Measurements from ENCODE around the gene KLC1. TPM values are rescaled to one million over a fixed set of nuclear protein-coding genes. Genes with fewer than 3 reads are reported as not detected.
A peak's percentile ranks its signal among the peaks of the same experiment; 100 is the strongest.

The KLC1 gene
- total RNA-seq, 2 donors from 2014 or later = 199 to 292 TPM

DNA sequence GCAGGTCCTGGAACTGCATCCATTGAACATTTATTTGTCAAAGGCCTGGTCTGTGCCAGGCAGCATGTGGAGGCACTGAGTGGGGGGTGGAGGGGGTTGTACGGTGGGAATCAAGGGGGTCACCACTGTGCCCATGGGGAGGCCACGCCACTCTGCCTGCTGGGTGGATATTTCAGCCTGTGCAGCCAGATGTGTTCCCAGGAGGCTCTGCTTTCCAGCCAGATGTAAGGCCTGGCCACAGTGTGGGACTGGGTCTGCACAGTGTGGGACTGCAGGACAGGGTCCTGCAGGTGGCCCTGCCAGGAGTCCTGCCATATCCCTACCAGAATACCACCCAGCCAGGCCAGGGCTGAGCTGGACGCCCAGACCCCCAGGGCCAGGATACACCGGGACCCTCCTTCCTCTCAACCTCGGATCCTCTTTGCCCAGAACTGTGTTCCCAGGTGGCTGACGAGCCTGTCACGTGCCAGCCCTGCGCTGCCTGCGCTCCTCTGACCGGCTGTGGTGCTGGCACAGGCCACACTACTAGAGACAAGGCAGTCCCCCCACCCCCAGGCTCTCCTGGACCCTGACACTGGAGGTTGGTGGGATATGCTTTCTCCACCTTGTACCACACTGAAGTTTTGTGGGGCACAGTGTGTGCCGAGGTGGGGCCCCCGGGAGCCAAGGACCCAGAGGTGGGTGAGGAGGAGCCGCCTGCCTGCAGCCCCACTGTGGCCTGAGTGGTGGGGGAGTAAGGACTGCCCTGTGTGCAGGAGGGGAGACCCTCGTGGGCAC is 68.8 kb downstream of the KLC1 start:
- peaks cover 21% of the 10 kb centered on the region for H3K4me1 ChIP-seq
- H3K27ac ChIP-seq = peak overlapping the region in 2 of 4 donors; percentile 9 to 51
- H3K9me3 ChIP-seq = no peaks in the 10 kb centered on the region
- H3K4me3 ChIP-seq = no peak overlapping the region
- peaks cover 9% of the 10 kb centered on the region in 2 donors for H3K36me3 ChIP-seq (replicated peaks in 1 of 2; ENCODE audit: insufficient read depth in 1 of 2, low read depth in 2 of 2)
- intact Hi-C loops (cut with DNase I) = no loop called here
- H3K27me3 ChIP-seq = no peaks in the 10 kb centered on the region
- WGBS, 2 donors = 83 to 96% methylated on average over 8 to 14 of the region's 14 CpGs
- DNase-seq (peak in 2 of 4 donors; percentile 5 to 11), ATAC-seq (no peak)
- TF ChIP-seq, protein P1, sequence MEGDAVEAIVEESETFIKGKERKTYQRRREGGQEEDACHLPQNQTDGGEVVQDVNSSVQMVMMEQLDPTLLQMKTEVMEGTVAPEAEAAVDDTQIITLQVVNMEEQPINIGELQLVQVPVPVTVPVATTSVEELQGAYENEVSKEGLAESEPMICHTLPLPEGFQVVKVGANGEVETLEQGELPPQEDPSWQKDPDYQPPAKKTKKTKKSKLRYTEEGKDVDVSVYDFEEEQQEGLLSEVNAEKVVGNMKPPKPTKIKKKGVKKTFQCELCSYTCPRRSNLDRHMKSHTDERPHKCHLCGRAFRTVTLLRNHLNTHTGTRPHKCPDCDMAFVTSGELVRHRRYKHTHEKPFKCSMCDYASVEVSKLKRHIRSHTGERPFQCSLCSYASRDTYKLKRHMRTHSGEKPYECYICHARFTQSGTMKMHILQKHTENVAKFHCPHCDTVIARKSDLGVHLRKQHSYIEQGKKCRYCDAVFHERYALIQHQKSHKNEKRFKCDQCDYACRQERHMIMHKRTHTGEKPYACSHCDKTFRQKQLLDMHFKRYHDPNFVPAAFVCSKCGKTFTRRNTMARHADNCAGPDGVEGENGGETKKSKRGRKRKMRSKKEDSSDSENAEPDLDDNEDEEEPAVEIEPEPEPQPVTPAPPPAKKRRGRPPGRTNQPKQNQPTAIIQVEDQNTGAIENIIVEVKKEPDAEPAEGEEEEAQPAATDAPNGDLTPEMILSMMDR (IDR thresholded peaks at IDR 0.05) = no peak
- TF ChIP-seq POLR2A (IDR thresholded peaks at IDR 0.05) = no peak

DNA sequence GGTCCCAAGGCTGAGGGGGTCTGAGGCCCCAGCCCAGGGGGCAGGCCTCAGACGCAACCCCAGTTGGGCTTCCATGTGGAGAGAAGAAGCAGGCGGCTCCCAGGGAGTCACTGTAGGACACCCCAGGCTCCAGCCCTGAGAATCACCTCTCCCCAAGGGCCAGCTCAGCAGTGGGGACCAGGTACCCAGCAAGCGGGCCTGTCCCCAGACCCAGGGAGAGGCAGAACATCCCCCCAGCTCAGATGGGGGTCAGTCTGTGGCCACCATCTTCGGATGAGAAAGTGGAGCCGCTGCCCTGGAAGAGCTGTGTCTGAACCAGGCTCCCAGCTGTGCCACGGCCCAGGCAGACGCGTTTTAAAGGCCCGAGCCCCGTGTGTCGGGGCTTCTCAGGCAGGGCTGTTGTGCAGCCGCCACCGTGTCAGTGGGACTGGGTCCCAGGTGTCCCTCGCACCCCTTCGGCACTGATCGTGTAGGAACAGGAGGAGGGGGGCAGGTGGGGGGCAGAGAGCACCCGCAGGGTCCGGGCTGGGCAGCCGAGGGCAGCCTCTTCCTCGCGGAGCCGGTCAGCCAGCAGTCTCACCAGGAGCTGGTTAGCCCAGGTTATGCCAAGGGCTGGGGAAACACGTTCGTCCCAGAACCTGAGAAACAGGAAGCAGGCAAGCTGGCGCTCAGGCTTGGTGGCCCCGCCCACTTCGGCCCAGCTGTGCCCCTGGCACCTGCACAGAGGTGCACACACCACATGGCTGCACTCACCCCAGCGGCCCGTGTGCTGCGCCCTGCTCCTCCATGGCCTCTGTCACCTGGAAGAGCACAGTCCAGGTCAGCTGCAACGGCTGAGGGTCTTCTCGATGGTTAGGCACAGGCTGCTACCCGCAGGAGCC is 69.6 kb downstream of the KLC1 start:
- 43 to 55% methylated on average over 7 to 32 of the region's 33 CpGs for WGBS, 2 donors
- Histone ChIP-seq H3K27me3 (no peaks in the 10 kb centered on the region), H3K4me1 (peaks cover 21% of the 10 kb centered on the region), H3K4me3 (no peak overlapping the region), H3K36me3 (replicated peaks in 1 of 2; ENCODE audit: insufficient read depth in 1 of 2, low read depth in 2 of 2) (peaks cover 5 to 8% of the 10 kb centered on the region in 2 donors), H3K9me3 (no peaks in the 10 kb centered on the region), H3K27ac (peak overlapping the region in 2 of 4 donors; percentile 48 to 51)
- intact Hi-C loops (cut with DNase I) = no loop called here
- ATAC-seq (peak; percentile 83), DNase-seq (peak; percentile 83 to 93 (median 90))
- TF ChIP-seq POLR2A (IDR thresholded peaks at IDR 0.05) = peak; percentile 33 to 45 (median 45)
- TF ChIP-seq, protein P1 (IDR thresholded peaks at IDR 0.05) = no peak

DNA sequence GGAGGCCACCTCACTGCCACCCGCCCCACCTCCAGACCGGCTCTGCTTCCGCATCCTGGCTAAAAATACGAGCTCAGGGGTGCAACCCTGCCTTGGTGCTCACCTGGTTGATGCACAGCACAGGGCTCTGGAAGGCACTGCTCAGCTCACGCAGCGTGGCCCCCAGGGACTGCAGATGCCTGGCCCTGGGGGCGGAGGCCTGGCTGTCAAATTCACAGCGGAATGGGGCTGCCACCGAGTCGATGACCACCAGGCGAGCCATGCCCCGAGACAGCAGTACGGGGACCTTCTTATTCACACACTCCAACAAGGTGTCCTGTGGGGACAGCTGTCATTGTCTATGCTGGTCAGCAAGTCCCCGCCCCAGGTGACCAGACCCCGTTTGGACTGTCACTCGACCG is 70.2 kb downstream of the KLC1 start:
- TF ChIP-seq, protein P1 (IDR thresholded peaks at IDR 0.05) = no peak
- TF ChIP-seq POLR2A (IDR thresholded peaks at IDR 0.05) = no peak
- no peak overlapping the region for H3K4me3 ChIP-seq
- H3K36me3 ChIP-seq (replicated peaks in 1 of 2; ENCODE audit: insufficient read depth in 1 of 2, low read depth in 2 of 2) = peaks cover 1 to 3% of the 10 kb centered on the region in 2 donors
- H3K27ac ChIP-seq = no peak overlapping the region
- no peaks in the 10 kb centered on the region for H3K27me3 ChIP-seq
- intact Hi-C loops (cut with DNase I) = no loop called here
- ATAC-seq (no peak), DNase-seq (no peak)
- 91% methylated on average over 10 to 16 of the region's 17 CpGs for WGBS, 2 donors
- no peaks in the 10 kb centered on the region for H3K9me3 ChIP-seq
- H3K4me1 ChIP-seq = peaks cover 21% of the 10 kb centered on the region

DNA sequence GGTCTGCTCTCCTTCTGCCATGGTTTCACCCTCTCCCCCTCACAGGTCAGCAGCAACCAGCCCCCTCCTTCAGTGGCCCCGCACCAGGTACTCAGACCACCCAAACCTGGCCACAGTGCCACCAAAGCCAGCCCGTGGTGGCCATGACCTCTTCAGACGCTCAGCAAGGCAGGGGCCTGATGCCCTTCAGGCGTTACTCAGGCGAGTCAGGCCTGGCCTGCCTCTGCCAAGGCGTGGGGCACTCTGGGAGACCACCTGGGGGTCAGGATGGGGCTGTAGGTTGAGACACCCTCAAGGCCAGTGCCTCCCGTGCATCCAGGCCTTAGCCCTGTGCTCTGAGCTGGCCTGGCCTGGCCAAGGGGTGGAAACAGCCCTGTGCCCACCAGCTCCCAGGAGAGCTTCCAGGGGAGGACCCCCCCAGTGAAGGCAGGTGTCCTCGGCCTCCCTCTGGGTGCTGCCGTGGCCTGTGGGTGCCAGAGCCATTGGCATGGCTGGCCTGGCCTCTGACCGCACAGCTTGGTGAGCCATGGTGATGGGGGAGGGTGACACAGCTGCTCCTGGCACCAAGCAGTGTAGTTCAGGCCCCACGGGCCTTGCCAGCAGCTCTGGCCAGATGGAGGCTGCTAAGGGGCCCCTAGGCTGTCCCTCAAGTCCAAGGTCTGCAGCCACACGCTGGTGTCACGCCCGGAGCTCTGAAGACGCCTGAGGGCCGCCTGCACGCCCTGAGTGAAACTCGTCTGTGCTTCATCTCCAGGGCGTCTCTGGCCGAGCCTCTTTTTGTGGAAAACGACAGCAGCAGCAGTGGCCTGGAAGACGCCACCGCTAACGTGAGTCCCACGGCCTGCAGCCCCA is 71.1 kb downstream of the KLC1 start:
- 76 to 91% methylated on average over 20 to 22 of the region's 25 CpGs for WGBS, 2 donors
- no peak for ATAC-seq
- no peaks in the 10 kb centered on the region for H3K9me3 ChIP-seq
- H3K36me3 ChIP-seq (replicated peaks in 1 of 2; ENCODE audit: insufficient read depth in 1 of 2, low read depth in 2 of 2) = peaks cover 0 to 1% of the 10 kb centered on the region in 2 donors
- peak in 1 of 4 donors; percentile 10 for DNase-seq
- peaks cover 21% of the 10 kb centered on the region for H3K4me1 ChIP-seq
- H3K4me3 ChIP-seq = no peak overlapping the region
- H3K27me3 ChIP-seq = no peaks in the 10 kb centered on the region
- no peak for TF ChIP-seq POLR2A (IDR thresholded peaks at IDR 0.05)
- intact Hi-C loops (cut with DNase I) = no loop called here
- no peak overlapping the region for H3K27ac ChIP-seq
